Nephron progenitor cell (in vitro differentiated cells): ENCODE results near the gene TSPAN32.

ENCODE experiments used
- DNase-seq: peaks from one replicate; pipeline ENCODE4 v3.0.0; 2021
- H3K27ac Mint-ChIP-seq: 2 replicates; pipeline ENCODE4 v1.8.0; 2021; ENCODE audit warnings: mild to moderate bottlenecking, moderate library complexity, mixed read lengths
- H3K27me3 Mint-ChIP-seq: 2 replicates; pipeline ENCODE4 v1.8.0; 2021; ENCODE audit warnings: mild to moderate bottlenecking, low read depth, mixed read lengths; ENCODE audit not compliant: poor library complexity
- H3K36me3 Mint-ChIP-seq: 2 replicates; pipeline ENCODE4 v1.8.0; 2021; ENCODE audit warnings: low read depth, mixed read lengths
- H3K4me1 Mint-ChIP-seq: 2 replicates; pipeline ENCODE4 v1.8.0; 2021; ENCODE audit warnings: mixed read lengths
- H3K4me3 Mint-ChIP-seq: 2 replicates; pipeline ENCODE4 v1.8.0; 2021; ENCODE audit warnings: mild to moderate bottlenecking, moderate library complexity, mixed read lengths
- H3K9me3 Mint-ChIP-seq: 2 replicates; pipeline ENCODE4 v1.8.0; 2021; ENCODE audit warnings: mild to moderate bottlenecking, moderate library complexity, mixed read lengths
- TF ChIP-seq, protein P1 (sequence below): fragments of 200-600 bp; sonication (generic); IDR thresholded peaks from 2 replicates; pipeline ENCODE4 v1.5.0; 2021; ENCODE audit warnings: antibody characterized with exemption

Gene TSPAN32

DNA sequence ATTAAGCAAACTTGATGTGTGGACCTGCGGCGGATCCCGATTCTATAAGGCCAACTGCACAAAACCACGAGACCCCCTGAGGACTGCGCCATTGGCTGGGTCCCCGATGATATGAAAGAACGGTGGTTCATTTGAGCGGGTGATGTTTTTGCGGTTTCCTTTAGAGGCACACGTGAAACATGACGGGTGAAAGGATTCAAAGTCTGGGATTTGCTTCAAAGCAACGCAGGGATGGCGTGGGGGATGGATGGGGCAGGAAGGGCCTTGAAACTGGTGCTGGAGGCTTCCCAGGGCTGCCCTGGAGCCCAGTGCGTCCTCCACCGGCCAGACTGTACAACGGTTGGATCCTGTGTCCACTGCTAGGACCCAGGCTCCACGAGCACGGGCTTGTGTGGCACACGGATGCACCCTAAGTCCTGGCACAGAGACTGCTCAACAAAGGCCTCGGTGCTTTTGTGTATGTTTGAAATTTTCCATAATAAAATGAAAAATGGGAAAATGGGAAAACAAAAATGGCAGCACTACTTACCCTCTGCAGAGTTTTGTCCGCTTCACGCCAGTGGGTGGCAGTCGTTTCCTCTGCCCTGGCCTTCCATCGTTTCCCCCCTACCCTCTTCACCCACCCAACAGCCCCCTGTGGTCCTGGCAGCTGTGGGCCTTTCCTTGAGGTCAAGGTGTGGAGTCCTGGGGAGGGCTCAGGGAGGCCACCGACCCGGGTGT lies 35.1 kb upstream of the TSPAN32 start:
- Mint-ChIP-seq H3K27me3 (peaks cover 60% of the 10 kb centered on the region), H3K9me3 (no peaks in the 10 kb centered on the region), H3K4me1 (peaks cover 18% of the 10 kb centered on the region), H3K36me3 (no peaks in the 10 kb centered on the region), H3K27ac (no peak overlapping the region), H3K4me3 (no peak overlapping the region)
- TF ChIP-seq, protein P1, sequence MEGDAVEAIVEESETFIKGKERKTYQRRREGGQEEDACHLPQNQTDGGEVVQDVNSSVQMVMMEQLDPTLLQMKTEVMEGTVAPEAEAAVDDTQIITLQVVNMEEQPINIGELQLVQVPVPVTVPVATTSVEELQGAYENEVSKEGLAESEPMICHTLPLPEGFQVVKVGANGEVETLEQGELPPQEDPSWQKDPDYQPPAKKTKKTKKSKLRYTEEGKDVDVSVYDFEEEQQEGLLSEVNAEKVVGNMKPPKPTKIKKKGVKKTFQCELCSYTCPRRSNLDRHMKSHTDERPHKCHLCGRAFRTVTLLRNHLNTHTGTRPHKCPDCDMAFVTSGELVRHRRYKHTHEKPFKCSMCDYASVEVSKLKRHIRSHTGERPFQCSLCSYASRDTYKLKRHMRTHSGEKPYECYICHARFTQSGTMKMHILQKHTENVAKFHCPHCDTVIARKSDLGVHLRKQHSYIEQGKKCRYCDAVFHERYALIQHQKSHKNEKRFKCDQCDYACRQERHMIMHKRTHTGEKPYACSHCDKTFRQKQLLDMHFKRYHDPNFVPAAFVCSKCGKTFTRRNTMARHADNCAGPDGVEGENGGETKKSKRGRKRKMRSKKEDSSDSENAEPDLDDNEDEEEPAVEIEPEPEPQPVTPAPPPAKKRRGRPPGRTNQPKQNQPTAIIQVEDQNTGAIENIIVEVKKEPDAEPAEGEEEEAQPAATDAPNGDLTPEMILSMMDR, result no peak
- no peak for DNase-seq

DNA sequence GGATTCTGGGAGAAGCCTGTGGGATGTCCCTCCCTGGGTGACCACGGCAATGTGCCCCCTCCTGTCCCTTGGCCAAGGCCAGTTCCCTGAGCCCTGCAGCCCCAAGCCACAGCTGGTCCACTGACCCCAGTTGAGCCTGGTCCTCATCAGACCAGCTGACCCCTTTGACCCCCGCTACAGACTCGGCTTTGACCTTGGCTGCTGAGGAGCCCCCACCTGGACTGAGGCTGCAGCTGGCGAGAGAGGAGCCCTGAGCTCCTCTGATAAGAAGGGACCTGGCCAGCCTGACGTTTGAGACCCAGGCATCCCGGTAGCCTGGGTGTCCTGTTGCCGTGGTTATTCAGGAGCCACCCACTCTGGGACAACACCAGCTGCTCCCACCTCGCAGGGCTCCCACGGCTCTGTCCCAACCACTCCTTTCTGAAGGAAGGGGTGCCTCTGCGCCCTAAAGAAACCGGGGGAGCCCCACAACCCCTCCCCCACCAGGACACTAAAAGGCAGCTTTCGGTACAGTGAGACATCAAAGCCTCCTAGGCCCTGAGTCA lies 34.4 kb upstream of the TSPAN32 start:
- no peak overlapping the region for H3K27ac Mint-ChIP-seq
- H3K4me3 Mint-ChIP-seq, result no peak overlapping the region
- no peaks in the 10 kb centered on the region for H3K36me3 Mint-ChIP-seq
- DNase-seq, result no peak
- TF ChIP-seq, protein P1, result no peak
- H3K27me3 Mint-ChIP-seq, result peaks cover 66% of the 10 kb centered on the region
- H3K4me1 Mint-ChIP-seq, result peaks cover 12% of the 10 kb centered on the region
- H3K9me3 Mint-ChIP-seq, result peaks cover 1% of the 10 kb centered on the region

GRCh38 chr11:2267851-2268728 lies 33.7 kb upstream of the TSPAN32 start:
- TF ChIP-seq, protein P1, result no peak
- no peak for DNase-seq
- Mint-ChIP-seq H3K9me3 (peaks cover 4% of the 10 kb centered on the region), H3K27me3 (peaks cover 74% of the 10 kb centered on the region), H3K36me3 (no peaks in the 10 kb centered on the region), H3K4me1 (peaks cover 8% of the 10 kb centered on the region), H3K4me3 (peak overlapping the region; percentile 72), H3K27ac (no peak overlapping the region)

DNA sequence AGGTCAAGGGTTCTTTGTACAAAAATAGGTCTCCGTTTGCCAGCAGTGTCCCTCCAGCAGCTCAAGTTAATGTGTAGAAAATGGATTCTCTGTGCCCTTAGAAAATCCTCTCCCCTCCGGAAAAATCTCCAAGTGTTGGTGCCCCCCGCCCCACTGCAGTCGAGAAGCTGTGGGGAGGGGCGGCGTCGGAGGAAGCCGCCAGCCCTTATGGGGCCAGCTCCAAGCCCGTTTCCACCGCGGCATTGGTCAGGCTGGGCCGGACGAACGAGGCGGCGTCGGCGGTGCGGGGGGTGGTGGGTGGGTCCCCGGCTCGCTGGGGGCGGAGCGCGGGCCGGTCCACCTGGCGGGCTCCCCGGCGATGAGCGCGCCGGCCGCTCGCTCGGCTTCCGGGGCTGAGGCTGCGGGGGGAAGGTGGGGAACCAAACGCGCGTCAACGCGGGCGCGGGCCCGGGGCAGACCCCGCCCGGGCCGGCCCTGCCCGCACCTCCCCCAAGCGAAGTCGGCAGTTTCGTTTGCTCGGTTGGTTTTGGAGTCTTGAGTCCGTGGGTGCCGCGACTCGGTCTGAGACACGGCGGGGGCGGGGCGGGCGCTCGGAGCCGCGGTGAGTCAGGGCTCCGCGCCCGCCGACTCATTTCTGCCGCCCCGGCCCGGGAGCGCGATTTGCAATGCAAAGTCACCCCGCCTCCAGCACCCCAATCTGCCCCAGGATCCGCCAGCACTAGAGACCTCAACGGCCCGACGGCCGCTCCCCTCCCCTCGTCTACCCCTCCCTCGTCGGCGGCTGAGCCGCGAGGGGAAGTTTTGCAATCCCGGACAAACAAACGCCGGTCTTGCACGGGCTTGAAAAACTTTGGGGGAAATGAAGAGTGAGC lies 32.8 kb upstream of the TSPAN32 start:
- Mint-ChIP-seq H3K4me1 (peaks cover 8% of the 10 kb centered on the region), H3K9me3 (peaks cover 4% of the 10 kb centered on the region), H3K4me3 (peak overlapping the region; percentile 72), H3K27ac (no peak overlapping the region), H3K36me3 (no peaks in the 10 kb centered on the region), H3K27me3 (peaks cover 81% of the 10 kb centered on the region)
- peak; percentile 55 for DNase-seq
- TF ChIP-seq, protein P1, result no peak

GRCh38 chr11:2269601-2270321 lies 32.1 kb upstream of the TSPAN32 start:
- H3K27me3 Mint-ChIP-seq, result peaks cover 85% of the 10 kb centered on the region
- no peak overlapping the region for H3K27ac Mint-ChIP-seq
- peaks cover 8% of the 10 kb centered on the region for H3K9me3 Mint-ChIP-seq
- DNase-seq, result peak; percentile 77
- H3K4me1 Mint-ChIP-seq, result peaks cover 8% of the 10 kb centered on the region
- H3K4me3 Mint-ChIP-seq, result peak overlapping the region; percentile 45
- H3K36me3 Mint-ChIP-seq, result no peaks in the 10 kb centered on the region
- TF ChIP-seq, protein P1, result no peak
